Measurements from ENCODE around the gene FAM209B. TPM values are rescaled to one million over a fixed set of nuclear protein-coding genes. Genes with fewer than 3 reads are reported as not detected.
"Not testable (repeated sequence)": the region's sequence is repeated elsewhere in the genome, so short reads cannot be mapped to it uniquely, and the experiment has no call there.

Gene FAM209B, protein sequence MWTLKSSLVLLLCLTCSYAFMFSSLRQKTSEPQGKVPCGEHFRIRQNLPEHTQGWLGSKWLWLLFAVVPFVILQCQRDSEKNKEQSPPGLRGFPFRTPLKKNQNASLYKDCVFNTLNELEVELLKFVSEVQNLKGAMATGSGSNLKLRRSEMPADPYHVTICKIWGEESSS
- not detected for total RNA-seq

DNA sequence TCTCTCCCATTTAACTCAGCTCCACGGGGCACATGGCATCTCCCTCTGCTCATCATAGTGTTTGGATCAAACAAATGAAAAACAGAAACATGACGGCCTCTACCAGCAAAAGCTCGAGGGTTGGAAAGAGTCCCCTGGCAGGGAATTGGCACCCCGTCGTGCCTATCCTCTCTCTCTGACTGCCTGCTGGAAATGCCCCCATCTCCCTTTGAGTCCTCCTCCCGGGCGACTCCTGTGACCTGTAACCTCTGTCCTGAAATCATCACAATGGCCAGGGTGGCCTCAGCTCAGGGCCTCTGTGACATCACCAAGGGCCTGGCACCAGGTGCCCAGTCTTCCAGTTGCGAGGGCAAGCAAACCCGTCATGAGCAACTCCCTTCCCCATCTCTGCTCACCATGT, at the start of gene FAM209B:
FAM209B (plus strand) TSS at position 301 of the 400 bp plus-strand sequence; CDS start at position 397, 96 bp downstream.
- not testable (repeated sequence) for DNase-seq (ENCODE audit: low spot score); ATAC-seq (ENCODE audit: low FRiP score)

DNA sequence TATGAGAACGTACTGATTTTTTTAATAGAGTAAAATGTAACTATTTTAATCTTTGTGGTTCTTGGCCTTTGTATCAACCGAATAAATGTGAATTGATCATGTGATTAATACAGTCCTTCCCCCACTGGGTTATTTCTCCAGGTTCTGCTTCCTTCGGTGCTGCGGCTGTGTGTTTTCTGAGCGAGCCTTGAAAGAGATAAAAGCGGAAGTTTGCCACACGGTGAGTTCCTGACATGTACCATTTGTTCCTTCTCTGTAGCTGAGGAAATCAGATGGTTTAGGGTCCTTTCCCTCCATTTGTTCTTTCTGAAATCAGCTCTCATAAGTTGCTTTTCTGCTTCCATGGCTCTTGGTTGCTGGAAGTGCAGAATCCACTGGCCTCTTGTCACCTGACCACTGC, 49.1 kb upstream of the FAM209B start:
- no peak for ATAC-seq (ENCODE audit: low FRiP score)
- no peak for DNase-seq (ENCODE audit: low spot score)
- TF ChIP-seq, protein P1, sequence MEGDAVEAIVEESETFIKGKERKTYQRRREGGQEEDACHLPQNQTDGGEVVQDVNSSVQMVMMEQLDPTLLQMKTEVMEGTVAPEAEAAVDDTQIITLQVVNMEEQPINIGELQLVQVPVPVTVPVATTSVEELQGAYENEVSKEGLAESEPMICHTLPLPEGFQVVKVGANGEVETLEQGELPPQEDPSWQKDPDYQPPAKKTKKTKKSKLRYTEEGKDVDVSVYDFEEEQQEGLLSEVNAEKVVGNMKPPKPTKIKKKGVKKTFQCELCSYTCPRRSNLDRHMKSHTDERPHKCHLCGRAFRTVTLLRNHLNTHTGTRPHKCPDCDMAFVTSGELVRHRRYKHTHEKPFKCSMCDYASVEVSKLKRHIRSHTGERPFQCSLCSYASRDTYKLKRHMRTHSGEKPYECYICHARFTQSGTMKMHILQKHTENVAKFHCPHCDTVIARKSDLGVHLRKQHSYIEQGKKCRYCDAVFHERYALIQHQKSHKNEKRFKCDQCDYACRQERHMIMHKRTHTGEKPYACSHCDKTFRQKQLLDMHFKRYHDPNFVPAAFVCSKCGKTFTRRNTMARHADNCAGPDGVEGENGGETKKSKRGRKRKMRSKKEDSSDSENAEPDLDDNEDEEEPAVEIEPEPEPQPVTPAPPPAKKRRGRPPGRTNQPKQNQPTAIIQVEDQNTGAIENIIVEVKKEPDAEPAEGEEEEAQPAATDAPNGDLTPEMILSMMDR (IDR thresholded peaks at IDR 0.05): no peak

DNA sequence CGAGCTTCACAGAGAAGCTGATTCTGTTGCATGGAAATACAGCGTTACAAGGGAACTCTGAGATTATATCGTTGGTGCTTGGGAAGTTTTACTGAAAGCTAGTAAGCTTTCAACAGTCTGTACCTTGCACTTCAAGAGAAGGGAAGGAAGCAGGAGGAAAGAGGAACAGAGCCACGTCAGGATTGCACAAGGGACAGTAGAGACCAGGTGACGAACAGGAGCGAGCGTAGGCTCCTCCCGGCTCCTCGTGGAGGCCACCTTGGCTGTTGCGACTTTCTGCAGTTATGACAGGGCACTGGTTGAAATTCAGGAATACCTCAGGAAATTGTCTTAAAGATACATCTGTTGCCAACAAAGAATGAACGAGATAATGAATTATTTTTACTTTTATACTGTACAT, 45.8 kb upstream of the FAM209B start:
- ATAC-seq (ENCODE audit: low FRiP score): no peak
- no peak for DNase-seq (ENCODE audit: low spot score)
- TF ChIP-seq, protein P1 (IDR thresholded peaks at IDR 0.05): no peak

DNA sequence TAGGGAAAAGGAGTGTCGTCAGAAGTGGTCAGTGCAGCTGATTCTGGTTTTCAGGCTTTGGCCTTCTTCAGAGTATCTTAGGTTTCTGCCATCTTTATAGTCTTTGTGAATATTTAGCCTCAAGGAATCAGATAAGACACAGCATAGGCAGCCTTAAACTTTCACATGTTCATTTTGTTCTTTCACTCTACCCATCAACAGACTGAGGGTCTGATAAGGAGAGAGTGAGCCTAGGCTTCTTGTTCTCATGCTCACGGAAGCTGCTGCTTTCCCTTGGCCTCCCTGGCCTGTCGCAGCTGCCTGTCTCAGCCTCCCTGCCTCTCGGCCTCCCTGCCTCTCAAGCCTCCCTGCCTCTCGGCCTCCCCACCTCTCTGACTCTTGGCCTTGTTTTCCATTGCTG, 44.5 kb upstream of the FAM209B start:
- TF ChIP-seq, protein P1 (IDR thresholded peaks at IDR 0.05): no peak
- DNase-seq (ENCODE audit: low spot score): no peak

DNA sequence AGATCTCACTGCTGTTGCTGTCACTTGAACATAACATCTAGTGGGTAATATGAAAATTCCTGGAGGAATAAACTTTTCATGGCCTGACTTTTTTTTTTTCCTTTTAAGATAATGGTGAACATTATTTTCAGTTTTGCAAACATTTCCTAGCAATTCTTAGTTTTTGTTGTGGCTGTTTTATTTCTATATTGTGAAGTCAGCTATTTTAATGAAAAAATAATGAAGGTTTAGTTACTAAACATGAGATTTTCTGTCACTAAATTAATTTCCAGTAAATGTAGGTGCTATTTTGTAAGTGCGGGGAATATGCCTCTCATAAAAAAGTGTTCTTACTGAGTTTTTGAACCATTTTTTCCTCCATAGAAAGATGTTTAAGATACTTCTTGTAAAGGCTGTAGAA, 31.9 kb upstream of the FAM209B start:
- no peak for ATAC-seq (ENCODE audit: low FRiP score)
- no peak for DNase-seq (ENCODE audit: low spot score)
- TF ChIP-seq, protein P1 (IDR thresholded peaks at IDR 0.05): no peak

More for the DNA sequence above, 44.5 kb upstream of the FAM209B start:
- ATAC-seq (ENCODE audit: low FRiP score): no peak

DNA sequence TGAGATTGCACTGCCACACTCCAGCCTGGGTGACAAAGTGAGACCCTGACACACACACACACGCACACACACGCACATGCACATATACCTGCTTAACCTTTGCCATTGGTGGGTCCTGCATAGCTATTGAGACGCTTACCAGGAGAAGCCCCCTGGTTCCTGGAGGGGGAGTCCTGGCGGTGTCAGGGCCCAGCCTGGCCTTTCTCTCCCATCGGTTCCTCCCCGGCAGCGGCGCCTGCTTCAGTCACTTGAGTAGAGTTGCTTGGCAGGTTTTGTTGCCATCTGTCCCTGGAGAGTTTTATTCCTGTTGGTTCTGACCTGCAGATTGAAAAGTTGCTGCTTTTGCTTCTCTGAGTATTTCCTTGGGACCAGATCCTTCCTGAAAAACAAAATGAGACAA, 29.1 kb upstream of the FAM209B start:
- DNase-seq (ENCODE audit: low spot score) (no peak), ATAC-seq (ENCODE audit: low FRiP score) (no peak)
- TF ChIP-seq, protein P1 (IDR thresholded peaks at IDR 0.05): no peak

DNA sequence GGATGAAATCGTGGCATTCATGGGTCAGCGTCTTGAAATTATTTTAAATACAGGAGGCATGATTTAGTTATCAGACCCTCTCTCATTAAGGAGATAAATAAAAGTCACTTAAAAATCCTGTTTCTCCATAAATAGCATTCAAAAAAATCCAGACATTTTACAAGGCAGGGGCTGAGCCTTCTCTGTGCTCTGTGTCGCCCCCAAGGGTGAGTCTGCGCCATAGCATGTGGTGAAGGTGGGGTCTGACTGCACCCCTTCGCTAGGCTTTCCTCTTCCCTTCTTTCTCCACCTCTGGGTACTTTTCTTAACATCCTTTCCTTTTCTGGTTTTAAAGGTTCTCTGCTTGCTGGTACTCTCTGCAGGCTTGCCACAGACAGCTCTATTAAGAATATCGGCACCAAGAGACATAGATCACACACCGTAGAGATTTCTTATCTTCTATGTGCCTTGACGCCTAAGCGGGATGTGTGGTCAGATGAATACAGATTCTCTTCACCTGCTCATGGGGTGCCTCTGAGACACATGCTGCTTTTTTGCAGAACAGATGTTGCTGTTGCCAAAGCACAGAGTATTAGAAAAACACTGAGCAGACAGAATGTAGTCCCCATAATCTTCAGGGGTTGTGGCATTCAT, 28.6 kb upstream of the FAM209B start:
- DNase-seq (ENCODE audit: low spot score) (no peak), ATAC-seq (ENCODE audit: low FRiP score) (no peak)
- TF ChIP-seq, protein P1 (IDR thresholded peaks at IDR 0.05): no peak

Data from omental fat pad (tissue), 4 donors.